Transverse colon (tissue), 3 donors: ENCODE results near the gene CCR1.

ENCODE experiments used
- CTCF ChIP-seq, 5 experiments: fragments of 200-600 bp in 3 of 5; fragments of 450-650 bp in 2 of 5; sonication (generic) in 3 of 5; IDR thresholded peaks; 1 replicate in 2 of 5; 2 replicates in 3 of 5; pipeline ENCODE4 v1.5.1; 2016 to 2017; ENCODE audit warnings: antibody characterized with exemption in 5 of 5, inconsistent platforms in 3 of 5, mild to moderate bottlenecking in 2 of 5, moderate library complexity in 1 of 5
- EP300 ChIP-seq: sonication (generic); formaldehyde crosslinking; IDR thresholded peaks from one replicate; pipeline ENCODE4 v1.6.1; 2017; ENCODE audit warnings: antibody characterized with exemption, low read depth

- TF ChIP-seq CTCF (IDR thresholded peaks at IDR 0.05) (no peak), EP300 (no peak)
Measured at GRCh38 chr3:46222435-46223161, 14.5 kb upstream of the CCR1 start.
